Hematopoietic multipotent progenitor cell (in vitro differentiated cells): ENCODE results near the gene NHP2. TPM values are rescaled to one million over a fixed set of nuclear protein-coding genes. Genes with fewer than 3 reads are reported as not detected.

Source experiments
- total RNA-seq: library from RNA; depleted of rRNA; stranded (reverse); fragments of >200 nt; gene quantifications from one replicate; pipeline ENCODE4 v1.2.3, GENCODE V29; 2012

The NHP2 gene
- total RNA-seq, 1 donor: 122 TPM

Other genes with a start within 250 kb of the NHP2 start
- not detected for gene PROP1, start 157.6 kb downstream of the NHP2 start, total RNA-seq
- 5.1 TPM for gene N4BP3, start 40.4 kb downstream of the NHP2 start, total RNA-seq
- gene RMND5B, start 22.9 kb downstream of the NHP2 start, total RNA-seq: 30.4 TPM
- not detected for gene GMCL2, start 33.5 kb upstream of the NHP2 start, total RNA-seq
- gene HNRNPAB, start 50.6 kb upstream of the NHP2 start, total RNA-seq: 53.1 TPM
- 106 TPM for gene PHYKPL, start 78.9 kb upstream of the NHP2 start, total RNA-seq